GM10266 (cell line): ENCODE data around the gene BCR.

Experiments
- DNase-seq: peaks from one replicate; pipeline ENCODE4 v3.0.0; 2012; ENCODE audit errors: extremely low spot score
- CTCF ChIP-seq: IDR thresholded peaks from 2 replicates; pipeline ENCODE4 v1.5.1; 2012; ENCODE audit warnings: mild to moderate bottlenecking, low read depth; ENCODE audit not compliant: control insufficient read depth, insufficient read depth; ENCODE audit errors: missing control alignments

Gene BCR

GRCh38 chr22:23274891-23275694 is 94.8 kb downstream of the BCR start:
- no peak for TF ChIP-seq CTCF
- DNase-seq: no peak

- TF ChIP-seq CTCF: no peak
- DNase-seq: no peak
These were observed 95.4 kb downstream of the BCR start for GRCh38 chr22:23275751-23276150.

GRCh38 chr22:23276656-23277582 is 96.6 kb downstream of the BCR start:
- DNase-seq: no peak
- no peak for TF ChIP-seq CTCF

GRCh38 chr22:23277583-23278295 is 97.4 kb downstream of the BCR start:
- no peak for DNase-seq
- TF ChIP-seq CTCF: no peak

GRCh38 chr22:23278883-23279675 is 98.8 kb downstream of the BCR start:
- DNase-seq: no peak
- no peak for TF ChIP-seq CTCF

GRCh38 chr22:23279781-23280180 is 99.5 kb downstream of the BCR start:
- TF ChIP-seq CTCF: no peak
- no peak for DNase-seq
